GM18861 (cell line): ENCODE results near the gene JDP2.

Experiments
- ATAC-seq: cut with Tn5 transposase; IDR thresholded peaks from one replicate; pipeline ENCODE4 v1.9.1; 2021; ENCODE audit not compliant: unreplicated experiment

JDP2 gene

DNA sequence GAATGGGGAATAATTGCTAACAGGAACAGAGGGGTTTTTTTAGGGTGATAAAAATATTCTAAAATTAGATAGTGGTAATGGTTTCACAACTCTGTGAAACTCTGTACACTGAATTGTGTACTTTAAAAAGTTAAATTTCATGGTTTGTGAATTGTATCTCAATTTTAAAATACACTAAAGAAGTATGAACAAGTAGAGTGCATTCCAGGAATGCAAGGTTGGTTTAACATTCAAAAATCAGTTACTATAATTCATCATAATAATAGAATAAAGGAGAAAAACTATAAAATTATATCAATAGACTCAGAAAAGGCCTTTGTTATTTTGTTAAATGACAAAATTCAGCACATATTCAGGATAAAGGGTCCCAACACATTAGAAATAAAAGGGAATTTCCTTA, 83.4 kb downstream of the JDP2 start:
- ATAC-seq: no peak

DNA sequence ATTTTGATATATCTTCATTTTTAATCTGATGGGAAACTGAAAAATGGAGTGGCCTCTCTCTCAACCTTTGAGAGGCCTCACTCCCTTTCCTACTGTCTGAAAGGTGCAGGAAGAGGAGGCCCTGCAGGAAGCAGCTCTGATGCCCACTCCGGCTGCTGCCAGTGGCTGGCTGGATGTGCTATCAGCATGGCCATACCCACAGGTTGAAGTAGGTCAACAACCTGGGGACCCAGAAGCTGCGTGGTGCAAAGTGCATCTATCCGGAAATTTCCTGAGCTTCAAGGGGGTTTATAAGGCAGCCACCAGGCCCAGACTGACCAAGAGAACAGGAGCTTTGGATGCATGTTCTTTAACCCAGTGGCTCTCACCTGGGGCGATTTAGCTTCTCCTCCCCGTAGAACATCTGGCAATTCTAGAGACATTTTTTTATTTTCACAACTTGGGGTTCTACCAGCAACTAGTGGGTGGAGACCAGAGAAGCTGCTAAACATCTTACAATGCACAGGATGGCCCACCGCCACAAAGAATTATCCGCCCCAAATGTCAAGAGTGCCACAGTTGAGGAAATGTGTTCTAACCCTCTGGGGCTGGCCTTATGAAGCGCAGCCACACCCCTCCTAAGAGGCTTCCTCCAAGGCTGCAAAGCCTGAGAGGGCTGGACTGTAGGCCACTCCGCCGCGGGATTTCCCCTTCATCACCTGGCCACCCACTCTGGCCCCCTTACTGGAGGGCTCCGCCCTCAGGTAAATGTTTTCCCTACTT, 86.3 kb downstream of the JDP2 start:
- peak; percentile 37 for ATAC-seq

DNA sequence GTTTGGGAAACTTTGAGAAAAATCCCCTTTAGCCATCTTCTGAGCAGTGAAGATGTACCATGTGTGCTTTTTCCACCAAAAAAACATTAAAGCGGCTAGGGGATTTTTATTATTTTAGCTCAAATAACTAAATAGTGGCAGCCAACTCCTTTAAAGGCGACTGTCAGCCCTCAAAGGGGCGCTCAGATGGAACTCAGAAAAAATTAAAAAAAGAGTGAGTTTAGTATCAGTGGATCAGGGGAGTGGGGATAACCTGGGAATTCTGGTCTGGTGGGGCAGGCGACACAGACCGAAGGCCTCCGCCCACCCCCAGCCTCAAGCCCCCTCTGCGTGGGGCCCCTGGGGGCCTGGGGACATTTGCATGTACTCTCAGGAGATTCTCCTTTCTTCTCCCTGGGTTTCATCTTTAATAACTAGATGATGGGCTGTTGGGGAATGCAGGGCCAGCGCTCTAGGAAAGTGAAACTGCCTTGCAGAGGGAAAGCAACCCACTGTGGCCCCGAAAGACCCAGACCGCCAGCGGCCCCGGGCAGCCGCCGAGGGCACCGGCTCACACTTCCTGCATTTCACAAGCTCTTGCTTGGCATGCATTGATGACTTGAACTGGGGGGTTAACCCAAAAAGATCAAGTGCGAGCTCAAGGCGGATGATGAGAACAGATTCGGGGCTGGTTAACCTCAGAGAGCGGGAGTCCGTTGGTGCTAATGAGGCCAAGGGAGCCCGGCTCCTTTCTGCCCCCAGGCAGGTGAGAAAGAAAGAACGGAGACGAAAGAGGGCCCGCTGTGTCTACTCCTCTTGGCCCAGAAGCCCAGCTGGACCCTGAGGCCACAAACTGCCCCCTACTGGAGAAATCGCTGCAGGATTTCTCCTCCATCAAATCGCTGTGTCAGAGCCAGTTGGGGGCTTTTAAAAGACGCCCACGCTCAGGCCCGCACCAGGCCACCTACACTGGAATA, 87.1 kb downstream of the JDP2 start:
- ATAC-seq: peak; percentile 25

DNA sequence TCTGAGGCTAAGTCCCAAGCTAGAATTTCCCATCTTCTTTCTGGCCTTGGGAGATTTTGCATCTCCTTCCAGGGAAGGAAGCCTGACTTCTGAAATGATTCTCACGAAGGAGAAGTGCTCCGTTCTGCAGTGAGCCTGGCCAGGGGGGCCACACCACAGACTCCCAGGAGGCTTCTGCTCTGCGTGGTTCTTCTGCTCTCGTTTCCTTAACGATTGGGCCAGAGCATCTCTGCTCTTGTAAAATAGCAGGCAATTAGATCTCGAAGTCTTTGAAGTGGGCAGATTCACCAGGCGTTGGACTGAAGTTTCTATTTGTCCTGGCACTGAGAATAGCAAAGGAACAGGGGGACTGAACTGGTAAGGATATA, 87.8 kb downstream of the JDP2 start:
- peak; percentile 40 for ATAC-seq

DNA sequence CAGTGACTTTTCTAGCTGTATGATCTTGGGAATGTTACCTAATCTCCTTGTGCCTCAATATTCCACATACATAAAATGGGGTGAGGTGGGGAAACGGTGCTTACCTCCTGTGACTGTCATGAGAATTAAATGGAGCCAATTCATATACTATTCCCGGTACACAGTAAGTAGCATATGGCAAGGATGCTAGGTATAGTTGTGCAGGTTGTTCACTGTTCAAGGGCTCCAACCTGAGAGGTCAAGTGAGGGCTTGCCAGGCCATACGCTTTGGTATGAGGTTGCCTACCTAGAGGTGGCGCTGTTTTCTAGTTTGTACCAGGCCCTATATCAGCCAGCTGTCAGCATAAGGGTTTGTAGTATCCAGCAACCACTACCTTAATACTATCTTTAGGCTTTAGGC, 90.8 kb downstream of the JDP2 start:
- no peak for ATAC-seq

DNA sequence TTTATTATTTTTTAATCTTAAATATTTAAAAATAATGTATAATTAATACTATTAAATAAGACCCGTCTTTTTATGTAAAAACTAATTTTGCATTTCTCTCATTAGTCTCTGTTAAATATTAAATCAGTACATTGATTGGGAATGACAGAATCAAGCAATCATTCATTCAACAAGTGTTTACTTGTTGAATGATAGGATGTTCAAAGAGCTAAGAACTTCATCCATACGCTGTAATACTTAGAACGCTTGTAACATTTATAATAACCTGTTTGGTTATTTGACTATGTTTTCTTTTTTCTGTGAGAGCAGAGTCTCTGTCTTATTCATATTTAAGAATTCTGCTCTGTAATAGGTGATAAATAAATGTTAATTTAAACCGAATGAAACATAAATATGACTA, 91.6 kb downstream of the JDP2 start:
- no peak for ATAC-seq

DNA sequence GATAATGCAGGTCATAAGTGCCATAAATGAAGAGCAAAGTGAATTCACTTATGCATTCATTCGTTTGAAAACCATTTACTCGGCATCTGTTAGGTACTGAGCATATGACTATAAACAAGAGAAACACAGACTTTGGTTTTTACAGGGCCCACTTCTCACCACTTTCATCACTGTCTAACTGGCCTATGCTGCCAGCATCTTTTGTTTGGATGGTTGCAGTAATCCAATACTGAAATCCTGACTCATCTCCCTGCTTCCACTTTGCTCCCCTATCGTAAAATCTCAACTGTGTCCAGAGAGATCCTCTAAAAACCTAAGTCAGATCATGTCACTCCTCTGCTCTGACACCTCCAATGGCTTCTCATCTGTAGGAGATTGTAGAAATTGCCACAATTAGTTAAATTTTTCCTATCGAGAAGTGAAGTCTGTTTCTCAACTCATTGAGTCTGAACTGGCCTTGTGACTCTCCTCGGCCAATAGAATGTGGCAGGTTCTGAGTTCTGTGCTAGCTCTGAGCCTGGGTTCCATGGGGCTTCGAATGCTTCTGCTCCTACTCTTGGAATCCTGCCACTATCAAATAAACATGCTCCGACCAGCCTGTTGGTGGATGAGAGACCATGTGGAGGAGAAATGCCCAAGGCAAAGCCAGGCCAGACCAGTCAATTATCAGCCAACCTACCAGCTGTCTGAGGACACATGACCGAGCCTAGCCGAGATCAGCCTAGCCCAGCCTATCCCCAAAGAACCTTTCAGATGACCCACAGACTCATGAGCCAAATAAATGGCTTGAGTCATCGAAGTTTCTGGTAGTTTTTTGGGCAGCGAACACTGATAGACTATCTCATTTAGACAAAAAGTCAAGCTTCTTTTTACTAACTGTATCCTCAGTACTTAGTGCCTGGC, 92.3 kb downstream of the JDP2 start:
- no peak for ATAC-seq

DNA sequence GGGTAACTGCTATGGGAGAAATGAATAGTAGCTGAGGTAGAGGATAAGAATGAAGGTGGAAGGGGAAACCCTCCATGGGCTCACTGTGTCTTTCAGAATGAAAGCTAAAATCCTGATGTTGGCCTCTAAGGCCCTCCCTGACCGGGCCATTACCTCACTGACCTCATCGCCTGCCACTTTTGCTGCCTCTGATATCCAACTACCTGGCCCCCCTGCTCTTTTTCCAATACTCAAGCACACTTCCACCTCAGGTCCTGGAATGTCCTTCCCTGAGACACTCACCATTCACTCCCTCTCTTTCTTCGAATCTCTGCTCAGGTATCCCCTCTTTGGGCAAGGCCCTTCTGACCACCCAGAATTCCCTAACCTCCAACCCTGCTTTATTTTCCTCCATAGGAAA, 93.0 kb downstream of the JDP2 start:
- ATAC-seq: no peak

DNA sequence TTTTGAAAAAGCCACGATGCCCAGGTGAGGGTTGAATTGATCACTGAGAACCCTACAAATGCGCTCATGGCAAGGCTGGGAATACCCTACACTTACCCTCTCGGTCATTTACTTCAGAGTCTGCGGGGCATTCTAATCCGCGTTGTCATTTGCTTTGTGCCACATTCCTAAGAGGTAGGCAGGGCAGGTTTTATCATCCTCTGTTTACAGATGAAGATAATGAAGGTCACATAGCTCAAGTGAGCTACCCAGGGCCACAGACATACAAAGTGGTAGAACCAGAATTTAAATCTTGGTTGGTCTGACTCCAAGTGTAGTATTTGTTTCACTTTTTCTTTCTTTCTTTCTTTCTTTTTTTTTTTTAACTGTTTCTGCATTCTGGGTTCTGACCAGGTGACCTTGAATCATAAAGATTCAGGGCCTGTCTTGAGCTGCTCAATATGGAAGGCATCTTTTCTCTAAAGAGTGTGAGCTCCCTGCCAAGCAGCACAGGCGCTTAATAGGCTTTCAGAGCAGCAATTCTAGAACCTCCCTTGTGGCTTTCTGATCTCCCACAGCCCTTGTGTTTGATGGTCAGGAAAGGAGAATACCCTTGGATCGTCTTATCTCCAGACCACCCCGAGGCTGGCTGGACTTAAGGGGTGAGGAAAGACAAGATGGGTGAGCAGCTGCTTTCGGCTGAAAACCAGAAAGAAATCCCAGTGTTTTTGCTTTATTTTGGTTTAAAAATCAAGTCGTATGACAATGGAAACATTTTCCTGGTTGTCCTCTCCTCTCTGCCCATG, 93.8 kb downstream of the JDP2 start:
- peak; percentile 2 for ATAC-seq

DNA sequence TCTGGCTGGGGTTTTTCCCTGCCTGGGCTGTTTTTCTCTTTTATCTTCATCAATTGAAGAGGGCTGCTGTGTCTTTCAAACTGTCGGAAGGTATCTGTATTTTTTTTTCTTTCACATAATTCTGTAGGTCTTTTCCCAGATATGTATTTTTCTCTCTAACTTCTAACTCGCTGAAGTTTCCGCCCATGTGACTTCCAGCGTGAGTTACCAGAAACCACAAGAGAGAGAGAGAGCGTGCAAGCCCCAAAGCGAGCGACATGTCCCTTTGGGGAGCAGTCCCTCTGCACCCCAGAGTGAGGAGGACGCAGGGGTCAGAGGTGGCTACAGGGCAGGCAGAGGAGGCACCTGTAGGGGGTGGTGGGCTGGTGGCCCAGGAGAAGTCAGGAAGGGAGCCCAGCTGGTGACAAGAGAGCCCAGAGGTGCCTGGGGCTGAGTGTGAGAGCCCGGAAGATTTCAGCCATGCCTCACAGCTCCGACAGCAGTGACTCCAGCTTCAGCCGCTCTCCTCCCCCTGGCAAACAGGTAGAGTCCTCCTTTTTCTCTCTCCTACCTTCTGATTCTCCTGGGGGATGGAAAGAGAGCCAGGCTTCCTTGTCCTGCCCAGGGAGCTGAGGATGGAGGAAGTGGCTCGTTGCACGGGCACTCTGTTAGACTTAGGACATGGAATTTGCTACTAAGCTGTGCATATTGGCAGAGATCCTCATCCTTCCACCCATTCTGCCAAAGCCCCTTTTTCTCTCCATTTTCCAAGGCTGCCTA, 94.6 kb downstream of the JDP2 start, which contains the start of gene BATF:
Gene BATF (plus strand): TSS at position 246 of the 759 bp plus-strand sequence. CDS start 214 bp downstream, at position 460.
- peak; percentile 50 for ATAC-seq

DNA sequence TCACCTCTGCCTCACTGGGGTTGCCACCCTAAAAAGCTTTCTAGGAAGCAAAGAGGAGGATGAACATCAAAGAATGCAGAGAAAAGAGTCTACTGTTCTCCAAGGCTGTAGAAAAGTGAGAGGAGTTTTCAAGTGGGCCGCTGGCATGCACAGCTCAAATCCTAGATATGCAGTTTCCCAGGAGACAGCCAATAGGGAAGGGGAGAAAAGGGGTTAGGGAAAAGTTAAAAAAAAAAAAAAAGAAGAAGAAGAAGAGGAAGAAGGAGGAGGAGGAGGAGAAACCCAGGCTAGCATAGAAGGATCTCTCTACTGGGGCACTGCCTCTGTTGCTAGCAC, 95.1 kb downstream of the JDP2 start:
- no peak for ATAC-seq
